HG02938 (cell line): Measurements from ENCODE around the gene OR5B12.
"Not testable (repeated sequence)": the region's sequence is repeated elsewhere in the genome, so short reads cannot be mapped to it uniquely, and the experiment has no call there.

Experiments
- ATAC-seq: cut with Tn5 transposase; IDR thresholded peaks from one replicate; pipeline ENCODE4 v1.9.1; 2021; ENCODE audit warnings: mild to moderate bottlenecking, moderate library complexity; ENCODE audit not compliant: unreplicated experiment

The OR5B12 gene

GRCh38 chr11:58442136-58442535, at the start of gene OR5B12:
OR5B12 (minus strand) TSS chr11:58442236; CDS start chr11:58440151, 2,085 bp downstream.
- no peak for ATAC-seq

- no peak for ATAC-seq
Measured at GRCh38 chr11:58490827-58491226, 48.8 kb upstream of the OR5B12 start.

GRCh38 chr11:58487170-58487569, 45.1 kb upstream of the OR5B12 start:
- ATAC-seq, result no peak

- ATAC-seq, result no peak
Measured at GRCh38 chr11:58485961-58486360, 43.9 kb upstream of the OR5B12 start.

DNA sequence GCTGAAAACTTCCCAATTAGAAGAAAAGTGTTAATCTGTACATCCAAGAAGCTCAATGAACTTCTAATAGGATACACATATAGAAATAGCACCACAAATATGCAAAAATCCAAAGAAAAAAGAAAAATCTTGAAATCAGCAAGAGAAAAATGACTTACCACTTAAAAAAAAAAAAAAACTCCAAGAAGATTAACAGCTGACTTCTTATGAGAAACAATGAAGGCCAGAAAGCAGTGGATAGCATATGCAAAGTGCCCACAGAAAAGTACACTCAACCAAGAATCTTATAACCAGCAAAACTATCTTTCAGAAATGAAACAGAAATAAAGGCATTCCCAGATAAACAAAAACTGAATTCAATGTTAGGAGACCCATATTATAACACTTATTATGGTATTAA, 29.9 kb upstream of the OR5B12 start:
- no peak for ATAC-seq

DNA sequence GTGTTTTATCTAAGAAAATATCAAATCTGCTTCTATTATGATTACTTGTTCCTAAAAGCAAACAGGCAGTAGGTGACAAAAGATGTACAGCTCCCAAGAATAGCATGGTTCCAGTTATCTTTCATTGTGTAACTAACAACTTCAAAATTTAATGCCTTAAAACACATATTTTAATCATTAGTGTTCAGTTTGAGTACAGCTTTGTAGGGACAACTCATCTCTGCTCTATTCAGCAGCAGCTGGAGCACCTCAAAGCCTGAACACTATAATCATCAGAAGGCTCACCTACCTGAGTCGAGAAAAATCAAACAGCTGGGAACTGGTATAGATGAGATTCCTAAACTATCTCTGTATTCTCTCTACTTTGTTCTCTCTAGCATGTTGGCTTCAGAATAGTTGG, 24.3 kb upstream of the OR5B12 start:
- ATAC-seq, result no peak

DNA sequence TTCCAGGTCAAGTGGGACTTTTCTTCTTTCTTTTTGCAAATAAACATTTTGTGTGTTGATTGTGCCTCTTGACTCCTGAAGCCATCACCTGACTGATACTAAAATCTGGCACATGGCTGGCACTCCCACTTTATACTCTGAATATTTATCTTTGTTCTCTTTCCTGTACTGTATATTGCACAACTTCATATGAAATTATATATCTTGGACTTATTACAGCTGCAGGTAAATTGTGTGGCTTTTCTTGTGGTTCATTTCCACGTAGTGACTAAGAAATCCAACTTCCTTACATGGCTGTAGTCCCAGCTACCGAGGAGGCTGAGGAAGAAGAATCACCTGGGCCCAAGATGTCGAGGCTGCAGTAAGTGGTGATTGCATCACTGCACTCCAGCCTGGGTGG, 23.7 kb upstream of the OR5B12 start:
- no peak for ATAC-seq

DNA sequence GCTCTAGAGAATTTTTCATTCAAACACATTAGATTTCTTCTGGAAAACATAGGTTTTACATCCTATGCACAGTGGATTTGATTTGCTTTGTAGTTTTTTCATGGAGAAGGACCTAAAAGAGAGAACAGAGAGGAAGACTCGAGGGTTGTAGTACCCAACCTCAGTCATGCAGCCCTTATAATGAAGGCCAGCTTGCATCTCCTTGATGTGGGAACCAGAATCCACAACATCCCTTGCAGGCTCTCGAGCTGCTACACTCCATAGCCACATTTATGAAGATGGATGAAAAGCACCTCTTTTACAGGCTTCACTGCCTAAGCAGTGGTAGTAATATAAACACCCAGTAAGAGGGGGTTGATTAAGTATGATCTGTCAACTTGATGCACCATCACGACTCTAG, 9.5 kb upstream of the OR5B12 start:
- ATAC-seq, result no peak

DNA sequence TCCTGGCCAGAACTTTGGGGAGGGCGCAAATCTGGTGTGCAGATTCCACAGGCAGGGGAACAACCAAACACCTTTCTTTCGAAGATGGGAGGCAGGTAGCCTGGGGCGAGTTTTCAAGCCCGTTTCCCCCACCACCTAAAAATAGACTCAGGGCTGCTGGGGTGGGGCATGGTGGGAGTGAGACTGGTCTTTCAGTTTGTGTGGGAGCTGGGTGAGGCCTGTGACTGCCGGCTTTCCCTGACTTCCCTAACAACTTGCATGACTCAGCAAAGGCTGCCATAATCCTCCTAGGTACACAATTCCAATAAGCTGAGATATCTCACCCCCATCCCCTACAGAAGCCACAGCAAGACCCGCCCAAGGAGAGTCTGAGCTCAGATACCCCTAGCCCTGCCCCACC, 4.3 kb upstream of the OR5B12 start:
- no peak for ATAC-seq

- no peak for ATAC-seq
Measured at GRCh38 chr11:58444300-58444699, 2.3 kb upstream of the OR5B12 start.

GRCh38 chr11:58438486-58438885, 3.5 kb downstream of the OR5B12 start:
- no peak for ATAC-seq

GRCh38 chr11:58434217-58434616, 7.8 kb downstream of the OR5B12 start:
- no peak for ATAC-seq

- ATAC-seq, result peak; percentile 92
Measured at GRCh38 chr11:58433638-58434203, 8.3 kb downstream of the OR5B12 start.

DNA sequence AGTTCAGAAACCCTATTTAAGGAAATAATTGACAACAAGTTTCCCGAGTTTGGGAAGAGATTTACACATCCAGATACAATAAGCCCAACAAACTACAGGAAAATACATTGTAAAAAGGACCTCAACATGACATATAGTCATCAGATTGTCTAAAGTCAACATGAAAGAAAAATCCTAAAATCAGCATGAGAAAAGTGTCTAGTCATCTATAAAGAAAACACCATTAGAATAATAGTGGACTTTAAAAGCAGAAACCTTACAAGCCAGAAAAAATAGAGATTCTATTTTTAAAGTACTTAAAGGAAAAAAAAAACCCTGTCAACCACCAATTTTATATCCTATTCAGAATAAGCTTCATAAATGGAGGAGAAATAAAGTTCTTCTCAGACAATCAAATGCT, 12.8 kb downstream of the OR5B12 start:
- ATAC-seq, result no peak

DNA sequence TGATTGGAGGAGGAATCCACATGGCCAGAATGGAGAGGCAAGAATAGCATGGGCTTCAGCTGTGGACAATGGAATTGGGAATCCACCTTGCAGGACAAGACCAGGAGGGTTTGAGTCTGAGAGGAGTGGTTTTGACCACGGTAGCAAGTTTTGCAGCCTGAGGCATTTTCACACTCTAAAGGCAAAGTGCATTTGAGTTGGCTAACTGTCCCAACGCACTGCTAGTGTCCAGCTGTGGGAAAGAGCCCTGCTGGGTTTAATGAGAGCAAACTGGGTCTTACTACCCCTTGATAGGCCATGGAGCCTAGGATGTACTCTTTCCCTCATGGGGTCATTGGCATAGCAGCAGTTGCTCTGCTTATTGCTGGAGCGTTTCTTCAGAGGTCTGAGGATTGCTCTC, 14.0 kb downstream of the OR5B12 start, which contains the start of gene OR5B2:
TSS of gene OR5B2 (minus strand) at position 101 of the 400 bp plus-strand sequence. CDS start 4,860 bp downstream, outside the sequence.
- ATAC-seq, result no peak

- no peak for ATAC-seq
Measured at GRCh38 chr11:58406774-58407173, 35.3 kb downstream of the OR5B12 start, which contains the start of gene OR5B3. OR5B3 (minus strand) TSS chr11:58406874; CDS start chr11:58403409, 3,465 bp downstream.

GRCh38 chr11:58399622-58400021, 42.4 kb downstream of the OR5B12 start:
- not testable (repeated sequence) for ATAC-seq

DNA sequence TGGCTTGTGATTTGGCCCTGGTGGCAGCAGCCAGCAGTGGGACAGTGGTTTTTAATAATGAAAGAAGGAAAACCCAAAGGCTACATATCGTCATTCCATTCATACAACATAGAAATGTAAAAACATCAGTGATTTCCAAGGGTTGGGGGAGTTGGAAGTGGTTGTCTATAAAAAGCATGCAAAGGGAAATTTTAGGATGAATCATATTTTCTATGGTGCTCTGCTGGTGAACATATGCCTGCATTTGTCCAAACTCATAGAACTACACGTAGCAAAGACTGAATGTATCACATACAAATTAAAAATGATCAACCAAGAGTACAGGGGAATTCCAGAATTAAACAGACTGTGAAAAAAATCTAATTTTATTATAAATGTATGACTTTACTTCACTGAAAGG, 46.5 kb downstream of the OR5B12 start:
- ATAC-seq, result no peak

DNA sequence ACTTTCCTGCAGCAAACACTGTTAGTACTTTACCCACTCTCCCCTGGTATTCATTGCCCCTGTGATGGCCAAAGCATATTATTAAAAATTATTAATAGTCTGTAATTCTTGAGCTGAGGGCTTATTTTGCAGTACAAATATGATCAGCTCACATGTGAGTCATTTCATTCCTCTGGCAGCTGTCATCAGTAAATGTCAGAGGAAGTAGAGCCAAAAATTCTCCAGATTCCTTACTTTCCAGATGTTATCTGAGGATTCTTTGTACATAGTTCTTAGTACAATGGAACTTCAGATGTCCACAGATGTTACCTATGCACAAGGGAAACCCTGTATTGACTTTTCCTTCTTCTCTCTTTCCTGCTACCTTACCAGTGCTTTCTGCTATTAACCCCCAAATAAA, 47.8 kb downstream of the OR5B12 start:
- no peak for ATAC-seq

DNA sequence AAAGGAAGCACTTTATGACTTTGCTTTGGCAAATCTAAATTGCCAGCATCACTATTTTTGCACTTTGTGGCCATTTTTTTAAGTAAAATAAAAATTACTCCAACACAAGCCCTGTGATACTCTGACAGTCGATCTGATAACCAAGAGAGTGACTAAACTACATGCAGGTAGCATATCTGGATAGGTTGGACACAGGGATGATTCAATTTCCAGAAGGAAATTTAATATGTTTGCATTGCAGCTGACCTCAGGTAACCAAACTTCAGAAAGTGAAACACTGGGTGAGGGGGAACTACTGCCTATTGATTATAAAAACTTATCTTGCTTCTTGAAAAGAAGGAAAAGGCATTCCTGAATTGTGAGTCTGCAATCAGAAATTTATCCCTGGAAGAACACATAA, 49.3 kb downstream of the OR5B12 start:
- ATAC-seq, result no peak

DNA sequence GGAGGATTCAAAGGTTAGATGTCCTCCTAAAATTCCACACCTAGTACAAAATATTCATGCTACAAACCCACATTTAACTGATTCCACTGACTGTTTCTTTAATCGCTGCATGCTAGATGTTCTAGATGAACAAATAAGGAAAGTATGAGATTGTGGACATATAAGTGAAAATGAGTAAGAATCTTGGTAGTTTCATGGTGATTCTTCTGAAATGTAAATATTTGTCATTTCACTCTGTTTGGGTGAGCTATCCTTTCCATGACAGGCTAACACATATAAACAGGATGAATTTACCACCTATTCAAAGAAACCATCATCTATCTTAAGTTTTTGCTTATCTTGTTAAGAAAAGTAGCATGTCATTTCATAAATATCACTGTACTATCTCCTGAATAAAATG, 50.2 kb downstream of the OR5B12 start:
- ATAC-seq, result no peak

GRCh38 chr11:58390551-58391063, 51.4 kb downstream of the OR5B12 start:
- no peak for ATAC-seq
